NCI-H1930 (cell line): ENCODE results near the gene SPDYE11.
"Not testable (repeated sequence)": the region's sequence is repeated elsewhere in the genome, so short reads cannot be mapped to it uniquely, and the experiment has no call there.

ENCODE experiments used
- DNase-seq, 2 experiments: peaks; one replicate each; lab custom pipeline; 2025; lab: John Stamatoyannopoulos, UW

SPDYE11 gene

DNA sequence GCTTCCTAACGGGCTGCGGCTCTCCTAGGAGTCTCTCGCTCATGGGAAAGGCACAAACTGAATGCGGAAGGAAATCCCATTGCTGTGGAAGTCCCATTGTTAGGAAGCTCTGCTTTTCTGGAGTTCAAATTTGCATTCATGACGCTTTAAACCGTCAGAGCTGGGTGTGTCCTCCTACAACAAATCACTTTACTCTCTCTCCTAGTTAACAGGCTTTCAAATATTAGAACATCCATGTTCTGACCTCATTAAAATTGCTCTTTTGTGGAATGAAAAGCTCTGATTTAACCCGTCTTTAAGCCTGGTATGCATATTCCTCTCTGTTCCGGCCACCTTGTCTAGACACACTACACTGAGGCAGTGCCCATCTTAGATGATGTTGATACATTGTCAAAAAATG lies at the start of gene SPDYE11:
Gene SPDYE11 (minus strand): TSS at position 101 of the 400 bp plus-strand sequence. CDS start 1,800 bp downstream, outside the sequence.
- DNase-seq: not testable (repeated sequence)

- DNase-seq: not testable (repeated sequence)
Measured at GRCh38 chr7:73085938-73086337, 28.2 kb upstream of the SPDYE11 start, which contains the start of gene SPDYE9. TSS of gene SPDYE9 (minus strand) at chr7:73086038. CDS start at chr7:73084238, 1,800 bp downstream.

GRCh38 chr7:73029666-73030065 lies 28.0 kb downstream of the SPDYE11 start, which contains the start of gene SPDYE8:
TSS of gene SPDYE8 (minus strand) at chr7:73029766. CDS start at chr7:73027966, 1,800 bp downstream.
- not testable (repeated sequence) for DNase-seq

DNA sequence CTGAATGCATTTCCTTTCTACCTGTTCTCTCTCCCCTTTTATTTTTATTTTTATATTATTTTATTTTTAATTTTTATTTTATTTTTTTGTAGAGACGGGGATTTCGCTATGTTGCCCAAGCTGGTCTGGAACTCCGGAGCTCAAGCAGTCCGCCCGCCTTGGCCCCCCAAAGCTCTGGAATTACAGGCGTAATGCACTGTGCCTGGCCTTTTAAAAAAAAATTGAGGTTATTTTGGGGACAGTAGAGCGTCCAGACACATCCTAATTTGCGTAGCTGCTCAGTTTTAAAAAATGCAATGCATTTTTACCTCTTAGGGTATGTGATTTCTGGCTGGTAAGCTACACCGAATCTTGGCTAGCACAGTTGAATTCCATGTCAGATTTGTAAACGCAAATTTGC lies 51.2 kb downstream of the SPDYE11 start:
- DNase-seq: not testable (repeated sequence)

DNA sequence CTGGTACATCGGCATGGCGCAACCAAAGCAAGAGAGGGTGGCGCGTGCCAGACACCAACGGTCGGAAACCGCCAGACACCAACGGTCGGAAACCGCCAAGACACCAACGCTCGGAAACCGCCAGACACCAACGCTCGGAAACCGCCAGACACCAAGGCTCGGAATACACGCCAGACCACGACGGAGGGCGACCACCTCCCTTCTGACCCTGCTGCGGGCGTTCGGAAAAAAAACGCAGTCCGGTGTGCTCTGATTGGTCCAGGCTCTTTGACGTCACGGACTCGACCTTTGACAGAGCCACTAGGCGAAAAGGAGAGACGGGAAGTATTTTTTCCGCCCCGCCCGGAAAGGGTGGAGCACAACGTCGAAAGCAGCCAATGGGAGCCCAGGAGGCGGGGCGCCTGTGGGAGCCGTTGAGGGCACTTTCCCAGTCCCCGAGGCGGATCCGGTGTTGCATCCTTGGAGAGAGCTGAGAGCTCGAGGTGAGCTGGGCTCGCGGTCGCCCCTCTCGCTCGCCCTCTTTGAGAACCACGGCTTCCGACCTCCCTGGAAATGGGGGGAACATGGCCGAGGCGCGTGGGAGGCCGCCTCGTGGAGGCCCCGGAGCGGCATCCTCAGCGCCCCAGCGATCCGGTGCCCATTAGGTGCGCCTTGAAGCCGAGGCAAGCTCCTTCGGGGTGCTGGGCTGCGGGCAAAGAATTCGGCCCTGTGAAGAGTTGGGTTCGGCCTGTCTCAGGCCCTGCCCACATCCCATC lies 51.8 kb downstream of the SPDYE11 start:
- DNase-seq: not testable (repeated sequence)

- not testable (repeated sequence) for DNase-seq
Measured at GRCh38 chr7:73005356-73005692, 52.4 kb downstream of the SPDYE11 start.

GRCh38 chr7:72997887-72998468 lies 59.7 kb downstream of the SPDYE11 start:
- DNase-seq: not testable (repeated sequence)
